HG02884 (cell line): Measurements from ENCODE around the gene ZNF576.
A peak's percentile ranks its signal among the peaks of the same experiment; 100 is the strongest.
"Not testable (repeated sequence)": the region's sequence is repeated elsewhere in the genome, so short reads cannot be mapped to it uniquely, and the experiment has no call there.

Experiments used
- ATAC-seq: cut with Tn5 transposase; IDR thresholded peaks from one replicate; pipeline ENCODE4 v1.9.1; 2021; ENCODE audit warnings: mild to moderate bottlenecking, moderate library complexity; ENCODE audit not compliant: unreplicated experiment

Gene ZNF576

GRCh38 chr19:43598445-43599240 lies 2.2 kb downstream of the ZNF576 start:
- no peak for ATAC-seq

- ATAC-seq: no peak
Measured at GRCh38 chr19:43599635-43600295, 3.4 kb downstream of the ZNF576 start.

- ATAC-seq: not testable (repeated sequence)
Measured at GRCh38 chr19:43600326-43600725, 3.9 kb downstream of the ZNF576 start.

GRCh38 chr19:43605875-43606568 lies 9.6 kb downstream of the ZNF576 start:
- ATAC-seq: no peak

GRCh38 chr19:43606569-43607229 lies 10.3 kb downstream of the ZNF576 start:
- no peak for ATAC-seq

- ATAC-seq: no peak
Measured at GRCh38 chr19:43607238-43608205, 11.1 kb downstream of the ZNF576 start.

DNA sequence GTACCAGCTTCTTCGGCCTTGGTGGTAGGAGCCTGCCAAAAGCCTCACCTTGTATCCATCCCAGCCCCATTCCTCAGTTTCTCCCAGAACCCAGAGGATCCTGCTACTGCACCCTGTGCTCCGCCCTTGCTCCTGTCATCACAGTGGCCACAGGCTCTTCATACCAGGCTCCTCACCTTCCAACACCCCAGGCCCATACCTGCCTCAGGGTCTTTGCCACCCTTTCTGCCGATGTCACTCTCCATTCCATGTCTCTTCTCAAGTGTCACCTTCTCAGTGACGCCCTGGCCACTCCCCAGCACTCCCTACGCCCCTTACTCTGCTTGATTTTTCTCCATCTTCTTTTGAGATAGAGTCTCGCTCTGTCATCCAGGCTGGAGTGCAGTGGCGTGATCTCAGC lies 13.5 kb downstream of the ZNF576 start:
- no peak for ATAC-seq

GRCh38 chr19:43610493-43610892 lies 14.1 kb downstream of the ZNF576 start:
- no peak for ATAC-seq

GRCh38 chr19:43611788-43612187 lies 15.4 kb downstream of the ZNF576 start, which contains the start of gene SRRM5:
SRRM5 (plus strand) TSS chr19:43612088; CDS start chr19:43612122, 34 bp downstream.
- no peak for ATAC-seq

DNA sequence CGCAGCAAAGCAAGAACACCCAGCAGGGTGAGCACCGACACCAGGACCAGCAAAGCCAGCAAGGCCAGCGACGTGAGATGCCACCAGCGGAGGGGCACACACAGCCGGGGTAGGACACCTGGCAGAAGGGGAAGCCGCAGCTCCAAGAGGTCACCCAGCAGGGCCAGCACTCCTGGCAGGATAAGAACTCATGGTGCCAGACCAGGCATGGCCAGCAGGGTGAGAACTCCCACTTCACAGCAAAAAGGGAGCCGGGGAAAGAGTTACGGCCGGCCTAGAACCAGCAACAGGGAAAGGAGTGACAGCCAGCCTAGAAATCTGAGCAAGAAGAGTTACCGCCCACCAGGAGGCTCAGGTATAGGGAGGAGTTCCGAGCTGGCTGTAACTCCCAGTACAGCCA lies 16.0 kb downstream of the ZNF576 start:
- ATAC-seq: no peak

GRCh38 chr19:43616306-43616705 lies 19.9 kb downstream of the ZNF576 start:
- ATAC-seq: no peak

- no peak for ATAC-seq
Measured at GRCh38 chr19:43616954-43617353, 20.6 kb downstream of the ZNF576 start.

DNA sequence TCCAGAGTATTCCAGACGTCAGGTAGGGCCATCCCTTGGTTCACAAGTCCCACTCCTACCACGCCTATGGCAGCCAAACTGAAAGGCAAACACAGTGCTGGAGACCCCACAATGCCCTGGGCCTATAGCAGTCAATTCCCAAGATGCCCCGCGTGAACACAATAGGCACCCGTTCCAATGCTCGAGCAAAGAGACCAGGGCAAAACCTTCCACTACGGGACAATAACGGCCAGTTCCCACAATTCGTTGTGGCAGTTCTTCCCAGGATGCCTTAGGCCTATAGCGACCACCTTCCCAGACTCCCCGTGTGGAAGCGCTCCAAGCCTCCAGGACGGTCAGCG lies 22.5 kb downstream of the ZNF576 start:
- ATAC-seq: no peak

GRCh38 chr19:43619262-43620060 lies 23.1 kb downstream of the ZNF576 start, which contains the start of gene ZNF428:
ZNF428 (minus strand) TSS chr19:43619629; CDS start chr19:43614304, 5,325 bp downstream.
- peak; percentile 64 for ATAC-seq

DNA sequence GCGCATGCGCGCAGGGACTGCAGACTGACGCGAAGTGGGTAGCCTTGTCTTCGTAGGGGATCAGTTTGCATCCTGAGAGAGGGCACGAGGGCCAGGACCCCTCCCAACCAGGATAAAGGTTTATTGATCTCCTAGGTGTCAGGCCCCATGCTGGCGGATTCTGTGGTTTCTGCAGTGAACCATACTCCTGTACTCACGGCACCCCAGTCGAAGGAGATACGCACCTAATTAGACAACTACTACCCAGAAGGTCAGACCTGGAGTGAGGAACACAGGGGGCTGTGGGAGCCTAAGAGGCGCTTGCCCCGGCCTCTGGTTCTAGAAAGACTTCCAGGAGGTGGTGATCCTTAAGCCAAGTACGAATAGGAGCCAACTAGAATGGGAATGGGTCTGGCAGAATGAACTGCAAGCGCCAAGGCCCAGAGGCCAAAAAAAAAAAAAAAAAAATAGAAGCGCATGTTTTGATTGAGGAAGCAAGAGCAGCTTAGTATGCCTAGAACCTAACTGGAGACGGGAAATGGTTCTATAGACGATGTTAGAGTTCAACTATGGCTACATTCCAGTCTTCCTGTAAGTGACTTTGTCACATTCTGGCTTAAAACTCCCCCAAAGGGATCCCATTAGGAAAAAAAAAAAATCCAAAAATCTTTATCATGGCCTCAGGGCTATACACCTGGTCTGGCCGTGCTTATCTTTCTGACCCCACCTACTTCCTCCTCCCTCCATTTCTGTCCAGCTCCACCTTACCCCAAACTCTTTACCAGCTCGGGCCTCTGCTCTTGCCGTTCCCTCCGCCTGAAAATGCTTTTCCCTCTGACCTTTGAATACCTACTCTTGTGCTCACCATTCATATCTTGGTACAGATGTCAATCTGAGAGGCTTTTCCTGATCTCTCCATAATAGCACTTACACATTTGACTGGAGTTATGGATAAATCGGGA lies 23.9 kb downstream of the ZNF576 start:
- ATAC-seq: no peak

- no peak for ATAC-seq
Measured at GRCh38 chr19:43622070-43622469, 25.7 kb downstream of the ZNF576 start.

GRCh38 chr19:43622956-43623355 lies 26.6 kb downstream of the ZNF576 start:
- ATAC-seq: no peak
